ENCODE measurements around the gene ATP7B.

DNA sequence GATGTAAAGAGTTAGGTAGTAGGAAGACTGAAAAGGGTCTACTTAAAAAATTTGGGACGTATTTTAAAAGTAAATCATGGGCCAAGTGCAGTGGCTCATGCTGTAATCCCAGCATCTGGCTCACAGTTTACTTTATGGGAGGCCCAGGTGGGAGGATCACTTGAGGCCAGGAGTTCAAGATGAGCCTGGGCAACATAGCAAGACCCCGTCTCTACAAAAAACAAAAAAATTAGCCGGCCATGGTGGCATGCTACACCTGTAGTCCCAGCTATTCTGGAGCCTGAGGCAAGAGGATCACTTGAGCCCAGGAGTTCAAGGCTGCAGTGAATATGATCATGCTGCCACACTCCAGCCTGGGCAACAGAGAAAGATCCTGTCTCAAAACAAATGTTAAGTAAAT is 36.2 kb upstream of the ATP7B start:
- TF ChIP-seq, protein P1, sequence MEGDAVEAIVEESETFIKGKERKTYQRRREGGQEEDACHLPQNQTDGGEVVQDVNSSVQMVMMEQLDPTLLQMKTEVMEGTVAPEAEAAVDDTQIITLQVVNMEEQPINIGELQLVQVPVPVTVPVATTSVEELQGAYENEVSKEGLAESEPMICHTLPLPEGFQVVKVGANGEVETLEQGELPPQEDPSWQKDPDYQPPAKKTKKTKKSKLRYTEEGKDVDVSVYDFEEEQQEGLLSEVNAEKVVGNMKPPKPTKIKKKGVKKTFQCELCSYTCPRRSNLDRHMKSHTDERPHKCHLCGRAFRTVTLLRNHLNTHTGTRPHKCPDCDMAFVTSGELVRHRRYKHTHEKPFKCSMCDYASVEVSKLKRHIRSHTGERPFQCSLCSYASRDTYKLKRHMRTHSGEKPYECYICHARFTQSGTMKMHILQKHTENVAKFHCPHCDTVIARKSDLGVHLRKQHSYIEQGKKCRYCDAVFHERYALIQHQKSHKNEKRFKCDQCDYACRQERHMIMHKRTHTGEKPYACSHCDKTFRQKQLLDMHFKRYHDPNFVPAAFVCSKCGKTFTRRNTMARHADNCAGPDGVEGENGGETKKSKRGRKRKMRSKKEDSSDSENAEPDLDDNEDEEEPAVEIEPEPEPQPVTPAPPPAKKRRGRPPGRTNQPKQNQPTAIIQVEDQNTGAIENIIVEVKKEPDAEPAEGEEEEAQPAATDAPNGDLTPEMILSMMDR (IDR thresholded peaks at IDR 0.05; ENCODE audit: low read length) = no peak
- TF ChIP-seq EZH2phosphoT487 (IDR thresholded peaks at IDR 0.05; ENCODE audit: low read length) = no peak
